Measurements from ENCODE around the gene ENTPD7. TPM values are rescaled to one million over a fixed set of nuclear protein-coding genes. Genes with fewer than 3 reads are reported as not detected.

The ENTPD7 gene
- total and polyA plus RNA-seq, 2 of the 8 experiments (the other 6 are each of a cell fraction or from before 2014, with no cell fraction given), result 5.0 to 15.6 TPM

GRCh38 chr10:99612167-99612831, 47.0 kb upstream of the ENTPD7 start:
- Histone ChIP-seq H3K4me2 (ENCODE audit: insufficient read depth in 1 of 2, low read depth in 2 of 2, low read length in 2 of 2) (no peak overlapping the region), H3K14ac (ENCODE audit: insufficient read length) (no peak overlapping the region), H3K9me3 (ENCODE audit: insufficient read depth in 2 of 2, low read depth in 1 of 2, low read length in 1 of 2) (no peaks in the 10 kb centered on the region), H2BK5ac (ENCODE audit: low read depth, low read length) (no peak overlapping the region), H4K8ac (ENCODE audit: extremely low read depth, insufficient read depth, low read length) (no peak overlapping the region), H3K56ac (replicated peaks; ENCODE audit: insufficient read length, low read depth, low read length) (no peak overlapping the region), H3K79me2 (ENCODE audit: control insufficient read depth in 1 of 2, insufficient read depth in 2 of 2, low read length in 2 of 2) (no peaks in the 10 kb centered on the region), H3K9ac (replicated peaks in 1 of 4; ENCODE audit: extremely low read depth in 1 of 4, low read depth in 3 of 4, low read length in 3 of 4) (no peak overlapping the region), H4K20me1 (replicated peaks in 1 of 2; ENCODE audit: control insufficient read depth in 1 of 2, insufficient read depth in 2 of 2, low read length in 2 of 2) (peaks cover 0 to 3% of the 10 kb centered on the region in 2 experiments), H2AK5ac (ENCODE audit: low read depth, low read length) (no peak overlapping the region), H2BK20ac (ENCODE audit: low read length) (no peak overlapping the region), H4K5ac (ENCODE audit: insufficient read length, low read depth, low read length) (no peak overlapping the region), H3K23me2 (ENCODE audit: low read depth, low read length) (no peaks in the 10 kb centered on the region), H3K23ac (ENCODE audit: insufficient read length) (no peak overlapping the region), H3K4ac (replicated peaks; ENCODE audit: insufficient read length, low read depth, low read length) (no peak overlapping the region), H3K79me1 (ENCODE audit: low read depth, low read length) (0 out of 2 replicates have a peak, but pooled peaks cover 2% of the 10 kb centered on the region), H3K36me3 (ENCODE audit: control insufficient read depth in 2 of 4, insufficient read depth in 4 of 4, low read length in 3 of 4) (peaks cover 0 to 3% (median under 1%) of the 10 kb centered on the region in 4 experiments; a peak in 1 of 8 replicates), H2BK12ac (ENCODE audit: low read depth, low read length) (no peak overlapping the region), H3K27me3 (replicated peaks in 1 of 4; ENCODE audit: control insufficient read depth in 3 of 4, extremely low read depth in 1 of 4, insufficient read depth in 3 of 4, low read length in 3 of 4) (no peaks in the 10 kb centered on the region), H4K91ac (replicated peaks; ENCODE audit: insufficient read length, low read length) (no peak overlapping the region), H2BK15ac (ENCODE audit: low read length) (no peak overlapping the region), H3K18ac (ENCODE audit: extremely low read depth, low read length) (no peak overlapping the region), H3K4me3 (ENCODE audit: extremely low read depth in 1 of 4, insufficient read depth in 2 of 4, low read depth in 3 of 4, low read length in 4 of 4) (no peak overlapping the region), H2BK120ac (replicated peaks; ENCODE audit: low read depth, low read length) (no peak overlapping the region), H3K27ac (ENCODE audit: low read depth, low read length) (no peak overlapping the region; the same call in 1 of the 2 replicates), H2AFZ (ENCODE audit: low read length) (no peak overlapping the region), H3K4me1 (replicated peaks in 1 of 4; ENCODE audit: control insufficient read depth in 3 of 4, insufficient read depth in 4 of 4, low read length in 3 of 4) (no peaks in the 10 kb centered on the region)
- ChIA-PET CTCF (ENCODE audit: partially characterized antibody) (interaction anchor here (0.6 to 17.7 kb wide), 34 partner anchors 9 to 319 kb away, joined by 3 to 323 read pairs (median 5); partner anchors contain the start of genes GOT1 and NKX2-3), POLR2A (ENCODE audit: partially characterized antibody) (interaction anchor here (1.3 to 2.4 kb wide), 3 partner anchors 9 to 182 kb away, joined by 4 to 15 read pairs (median 6); partner anchors contain the start of genes GOT1 and SLC25A28)
- FAIRE-seq, result peak; percentile 88
- no peak for DNase-seq (ENCODE audit: low read depth in 1 of 2, low spot score in 2 of 2)
- 46% methylated on average over 7 of the region's 7 CpGs; no CpG with 5 or more reads in 1 of the 2 experiments for WGBS, 2 experiments (ENCODE audit: extremely low coverage in 1 of 2, insufficient coverage in 1 of 2, insufficient read length in 1 of 2, insufficient replicate concordance in 2 of 2, low coverage in 1 of 2, low lambda C conversion rate in 2 of 2, missing lambda C conversion rate in 1 of 2)
- TF ChIP-seq RAD21 (IDR thresholded peaks at IDR 0.05 in 1 of 2, conservative IDR thresholded peaks at IDR 0.05 in 1 of 2; ENCODE audit: low read depth in 2 of 2, low read length in 2 of 2) (peak; percentile 95 to 96), TAF7 (optimal IDR thresholded peaks at IDR 0.05; ENCODE audit: borderline replicate concordance, low read depth, low read length) (no peak), SP1 (IDR thresholded peaks at IDR 0.05; ENCODE audit: low read depth, low read length) (no peak), KDM5A (IDR thresholded peaks at IDR 0.05; ENCODE audit: low read length) (no peak), CTCF (IDR thresholded peaks at IDR 0.05; ENCODE audit: control extremely low read depth in 1 of 3, insufficient read depth in 1 of 3, low read depth in 1 of 3, low read length in 3 of 3) (peak in 2 of 3 experiments; percentile 83 to 89; a peak in 3 of 4 replicates), ZNF274 (IDR thresholded peaks at IDR 0.05; ENCODE audit: borderline replicate concordance, extremely low read depth, low read length) (no peak), GABPA (IDR thresholded peaks at IDR 0.05; ENCODE audit: borderline replicate concordance, insufficient read depth, low read length) (no peak), SAP30 (IDR thresholded peaks at IDR 0.05; ENCODE audit: insufficient read depth, insufficient replicate concordance, low read length) (no peak)
